ENCODE data around the gene CH25H.

CH25H gene

DNA sequence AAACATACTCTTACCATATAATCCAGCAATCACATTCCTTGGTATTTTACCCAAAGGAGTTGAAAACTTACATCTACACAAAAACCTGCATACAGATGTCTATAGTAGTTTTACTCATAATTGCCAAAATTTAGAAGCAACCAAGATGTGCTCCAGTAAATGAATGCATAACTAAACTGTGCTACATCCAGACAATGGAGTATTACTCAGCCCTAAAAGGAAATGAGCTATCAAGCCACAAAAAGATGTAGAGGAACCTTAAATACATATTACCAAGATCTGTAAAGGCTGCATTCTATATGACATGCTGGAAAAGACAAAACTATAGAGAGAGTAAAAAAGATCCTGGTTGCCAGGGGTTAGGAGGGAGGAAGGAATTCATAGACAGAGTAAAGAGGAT, 21.8 kb upstream of the CH25H start:
- no peak for DNase-seq (ENCODE audit: low read depth)

GRCh38 chr10:89228146-89228545, 21.0 kb upstream of the CH25H start:
- no peak for DNase-seq (ENCODE audit: low read depth)

- no peak for DNase-seq (ENCODE audit: low read depth)
Observed at GRCh38 chr10:89226891-89227290, 19.8 kb upstream of the CH25H start.

- DNase-seq (ENCODE audit: low read depth) = no peak
Observed at GRCh38 chr10:89224739-89225443, 17.8 kb upstream of the CH25H start.

GRCh38 chr10:89221919-89222318, 14.8 kb upstream of the CH25H start:
- no peak for DNase-seq (ENCODE audit: low read depth)

DNA sequence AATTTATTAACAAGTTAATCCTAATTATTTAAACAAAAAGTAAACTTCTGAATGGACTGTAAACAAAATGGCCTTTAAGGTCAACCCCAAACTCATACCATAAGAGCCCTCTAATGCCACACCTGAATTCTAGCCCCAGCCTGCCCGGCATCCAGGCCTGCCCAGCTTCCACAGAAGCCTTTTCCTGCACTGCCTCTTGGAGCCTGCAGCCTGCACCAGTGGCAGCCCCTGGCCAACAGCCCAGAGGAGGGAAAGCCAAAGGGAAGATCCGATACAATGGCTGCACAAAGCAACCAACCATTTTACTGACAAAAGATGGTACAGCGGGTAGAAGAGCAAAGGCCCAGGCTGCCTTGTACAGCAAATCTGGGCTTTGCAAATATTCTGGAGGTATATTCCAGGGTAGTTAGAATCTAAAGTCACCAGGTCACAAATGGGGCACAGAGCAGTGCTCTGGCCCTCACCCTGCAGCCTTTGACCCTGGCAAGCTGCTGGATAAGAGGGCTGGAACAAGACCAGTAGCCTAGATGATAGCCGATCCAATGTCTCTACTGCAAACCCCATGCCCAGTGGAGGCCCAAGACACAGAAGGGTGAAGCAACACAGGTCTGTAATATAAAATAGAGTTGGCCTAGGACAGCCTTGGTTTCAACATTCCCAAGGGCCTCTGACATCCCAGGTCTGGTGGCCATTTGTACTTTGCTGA, 12.5 kb upstream of the CH25H start:
- no peak for DNase-seq (ENCODE audit: low read depth)

DNA sequence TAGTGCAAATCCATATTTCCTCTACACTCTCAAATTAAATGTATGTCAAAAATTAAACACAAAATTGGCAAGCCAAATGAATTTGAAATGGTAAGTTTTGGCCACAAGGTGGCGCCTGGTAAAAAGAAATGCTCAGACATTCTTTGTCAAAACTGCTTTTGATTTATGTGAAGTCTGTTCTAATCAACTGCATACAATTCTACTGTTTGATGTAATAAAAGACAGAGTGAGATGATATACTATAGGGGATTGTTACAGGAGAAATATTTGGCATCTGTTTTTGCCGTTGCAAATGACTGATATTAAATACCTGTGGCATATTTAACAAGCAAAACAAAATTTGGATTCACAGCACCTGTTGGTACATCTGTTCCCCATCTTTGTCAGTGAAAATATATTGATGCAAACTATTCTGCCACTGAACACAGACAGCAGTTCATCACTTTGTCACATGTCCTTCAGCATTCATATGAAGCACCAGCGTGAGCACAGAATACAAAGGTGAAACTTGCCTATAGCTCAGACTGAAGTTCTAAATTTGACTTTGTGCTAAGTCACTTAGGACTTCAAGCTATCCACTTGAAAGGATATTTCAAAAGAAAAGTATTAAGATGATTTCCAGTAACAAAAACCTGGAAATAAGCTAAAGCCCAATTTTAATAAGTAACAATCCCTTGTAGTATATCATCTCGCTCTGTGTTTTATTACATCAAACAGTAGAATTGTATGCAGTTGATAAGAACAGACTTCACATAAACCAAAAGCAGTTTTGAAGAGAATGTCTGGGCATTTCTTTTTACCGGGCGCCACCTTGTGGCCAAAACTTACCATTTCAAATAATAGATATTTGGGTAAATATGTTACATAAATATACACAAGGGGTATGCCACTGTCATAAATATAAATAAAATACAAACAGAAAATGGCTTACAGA, 10.2 kb upstream of the CH25H start:
- peak; percentile 22 for DNase-seq (ENCODE audit: low read depth)

GRCh38 chr10:89216056-89216455, 8.9 kb upstream of the CH25H start:
- no peak for DNase-seq (ENCODE audit: low read depth)

GRCh38 chr10:89215511-89215910, 8.4 kb upstream of the CH25H start:
- no peak for DNase-seq (ENCODE audit: low read depth)

DNA sequence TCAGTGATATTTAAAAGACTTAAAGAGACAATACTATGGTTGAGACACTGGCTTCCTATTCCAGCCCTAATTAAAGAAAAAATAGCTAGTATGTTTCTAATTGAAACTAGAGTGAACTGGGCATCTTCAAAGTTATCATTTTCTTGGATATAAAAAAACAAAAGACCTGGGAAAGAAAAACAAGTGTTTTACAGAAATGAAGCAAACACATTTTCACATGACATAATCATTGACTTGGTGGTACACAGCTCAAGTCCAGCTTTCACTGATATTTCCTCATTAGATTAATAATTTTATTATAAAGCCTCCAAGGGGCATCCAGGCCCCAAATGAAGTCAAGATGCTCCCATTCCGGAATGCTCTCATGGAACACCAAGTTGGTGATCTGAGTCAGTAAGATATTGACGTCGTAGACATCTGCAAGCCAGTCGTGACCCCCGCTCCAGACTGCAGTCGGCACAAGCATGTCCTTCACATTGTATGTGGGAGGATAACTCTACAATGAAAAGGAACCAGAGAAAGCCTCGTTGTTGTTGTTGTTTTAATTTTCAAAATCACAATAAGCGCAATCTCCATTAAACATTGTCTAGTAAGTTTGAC, 7.5 kb upstream of the CH25H start:
- no peak for DNase-seq (ENCODE audit: low read depth)

DNA sequence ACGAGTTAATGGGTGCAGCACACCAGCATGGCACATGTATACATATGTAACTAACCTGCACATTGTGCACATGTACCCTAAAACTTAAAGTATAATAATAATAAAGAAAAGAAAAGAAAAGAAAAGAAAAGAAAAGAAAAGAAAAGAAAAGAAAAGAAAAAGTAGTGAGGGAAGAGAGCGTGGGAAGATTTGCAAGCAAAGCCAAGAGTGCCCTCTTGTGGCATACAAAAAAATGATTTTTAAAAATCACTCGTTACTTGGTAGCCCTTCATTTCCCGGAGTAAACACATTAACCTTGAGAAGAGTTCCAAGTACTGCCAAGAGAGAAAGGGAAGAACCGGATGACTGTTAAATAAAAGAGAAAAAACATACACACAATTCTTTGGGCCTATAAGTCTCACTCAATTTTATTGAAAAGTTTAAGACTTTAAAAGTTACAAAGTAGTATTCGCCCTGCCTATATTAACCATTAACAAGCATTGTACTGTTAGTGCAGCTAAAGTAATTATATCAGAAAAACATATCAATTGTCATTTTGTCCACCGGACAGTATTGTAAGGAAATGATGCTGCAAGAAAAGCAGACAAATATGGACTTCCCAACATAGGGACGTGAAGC, 6.2 kb upstream of the CH25H start:
- DNase-seq (ENCODE audit: low read depth) = no peak

DNA sequence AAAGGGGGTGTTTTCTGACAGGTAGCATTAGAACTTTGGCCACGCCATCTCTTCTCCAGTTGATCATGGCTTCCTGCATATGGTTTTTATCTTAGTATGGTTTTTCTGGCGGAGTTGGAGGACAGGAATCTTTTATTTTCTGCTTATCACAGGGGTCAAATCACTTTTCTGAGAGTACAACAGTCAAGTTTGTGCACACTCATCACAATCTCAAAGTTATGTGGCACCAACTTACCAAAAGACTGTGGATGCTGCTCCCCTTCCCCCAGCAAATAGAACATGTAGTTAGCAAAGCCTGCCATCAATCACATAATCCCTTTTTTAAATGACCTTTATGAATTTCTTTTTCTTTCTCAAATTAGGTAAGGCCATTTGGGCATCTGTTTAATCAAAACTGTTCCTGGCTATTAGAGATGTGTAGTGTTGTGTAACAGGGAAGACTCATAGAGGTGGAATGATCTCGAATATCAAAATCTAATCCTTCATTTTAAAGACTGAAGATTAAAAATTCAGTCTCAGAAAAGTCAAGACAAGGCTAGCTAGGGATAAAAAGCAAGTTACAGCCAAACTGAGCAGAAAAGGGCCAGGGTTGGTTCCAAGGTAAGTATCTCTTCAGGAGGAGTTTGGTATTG, 3.8 kb upstream of the CH25H start:
- no peak for DNase-seq (ENCODE audit: low read depth)

DNA sequence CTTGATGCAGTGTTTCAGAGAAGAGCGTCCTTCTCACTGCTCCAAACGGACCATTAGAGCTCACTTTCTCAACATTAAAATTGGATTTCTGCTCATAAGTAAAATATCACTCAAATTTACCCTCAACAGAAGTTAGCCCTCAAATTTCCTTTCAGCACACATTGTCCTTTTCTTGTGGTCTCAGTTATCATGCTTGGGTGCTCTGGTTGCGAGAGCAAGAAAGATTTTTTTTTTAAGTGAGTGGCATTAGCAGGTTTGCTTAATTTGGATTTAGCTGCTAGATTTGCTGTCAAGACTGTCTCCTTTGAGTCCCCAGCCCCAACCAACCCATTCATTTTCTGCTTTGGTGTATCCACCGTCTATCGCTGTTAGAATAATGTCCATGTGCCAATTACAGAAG, 2.6 kb upstream of the CH25H start:
- DNase-seq (ENCODE audit: low read depth) = no peak

DNA sequence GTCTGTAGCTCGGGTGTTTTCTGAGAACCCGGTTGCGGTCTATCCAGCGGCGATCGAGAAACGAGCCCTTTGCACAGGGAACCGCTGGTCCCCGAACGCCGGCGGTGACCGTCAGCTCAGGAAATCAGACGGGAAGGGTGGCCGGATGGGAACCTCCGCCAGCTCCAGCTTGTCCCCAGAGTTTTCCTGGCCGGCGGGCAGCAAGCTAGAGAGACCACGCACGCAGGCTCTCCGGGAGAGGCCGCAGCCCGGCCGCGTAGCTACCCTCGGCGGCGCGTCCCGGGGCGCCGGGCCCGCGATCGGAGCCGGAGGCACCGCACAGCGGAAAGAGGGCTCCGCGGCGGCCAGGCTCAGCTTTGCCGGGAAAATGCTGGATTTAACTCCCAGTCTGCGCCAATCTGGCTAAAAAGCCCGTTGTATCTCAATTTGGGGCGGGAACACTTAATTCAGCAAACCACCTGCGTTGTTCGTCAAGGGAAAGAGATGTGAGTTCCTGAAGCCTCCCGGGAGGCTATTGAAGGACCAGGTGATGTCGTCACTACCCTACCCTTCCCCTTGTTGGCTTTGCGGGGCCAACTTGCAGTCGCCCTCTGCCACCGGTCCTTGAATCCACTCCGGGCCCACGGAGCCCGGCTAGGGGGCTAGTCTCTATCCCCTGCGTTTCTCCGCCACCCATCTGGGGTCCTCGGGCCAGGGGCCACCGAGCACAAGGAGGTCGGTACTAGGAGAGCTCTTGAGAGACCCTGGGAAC, 859 bp upstream of the CH25H start:
- DNase-seq (ENCODE audit: low read depth) = no peak

GRCh38 chr10:89206402-89207180, 526 bp downstream of the CH25H start:
- no peak for DNase-seq (ENCODE audit: low read depth)

DNA sequence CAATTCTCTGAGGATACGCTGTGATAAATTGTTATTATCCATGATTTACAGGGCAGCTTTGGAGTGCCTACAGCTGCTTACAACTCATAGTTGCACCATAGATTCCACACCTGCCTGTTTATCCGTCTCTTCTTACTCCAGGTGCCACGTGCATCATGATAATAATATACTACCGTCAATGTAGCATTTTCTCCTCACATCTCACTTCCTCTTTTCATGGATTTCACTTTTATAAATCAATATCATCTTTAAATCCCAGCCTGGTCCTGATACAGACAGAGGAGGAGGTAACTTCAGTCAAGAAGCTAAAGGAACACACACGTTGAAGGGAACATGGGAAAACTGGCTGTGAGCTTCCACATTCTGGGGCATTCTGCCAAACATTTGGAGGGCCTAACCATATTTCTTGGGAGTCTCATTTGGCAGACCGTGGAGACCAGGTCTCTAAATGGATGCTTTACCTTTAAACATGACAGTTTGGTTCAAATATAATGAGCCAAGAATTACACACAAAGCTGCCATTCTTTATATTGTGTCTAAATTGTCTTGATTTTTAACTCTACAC, 2.4 kb downstream of the CH25H start:
- no peak for DNase-seq (ENCODE audit: low read depth)

DNA sequence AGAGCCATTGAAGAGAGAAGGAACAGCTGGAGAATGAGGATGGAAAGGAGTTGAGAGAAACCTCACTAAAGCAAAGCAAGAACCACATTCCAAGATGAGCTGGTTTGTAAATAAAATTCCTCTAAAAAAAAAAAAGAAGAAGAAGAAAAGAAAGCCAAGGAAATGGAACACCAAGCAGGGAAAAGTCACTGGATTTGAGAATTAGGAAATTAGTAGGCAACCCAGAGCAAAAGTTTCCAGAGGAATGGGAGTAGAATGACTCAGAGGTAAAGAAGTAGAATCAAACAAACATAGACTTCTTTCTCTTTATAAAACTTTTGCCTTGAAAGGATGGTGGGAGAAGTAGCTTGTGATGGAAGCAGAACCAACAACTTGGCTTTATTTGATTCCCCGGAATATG, 3.9 kb downstream of the CH25H start:
- DNase-seq (ENCODE audit: low read depth) = no peak

- DNase-seq (ENCODE audit: low read depth) = no peak
Observed at GRCh38 chr10:89202033-89202425, 5.1 kb downstream of the CH25H start.

- DNase-seq (ENCODE audit: low read depth) = no peak
Observed at GRCh38 chr10:89201345-89202032, 5.6 kb downstream of the CH25H start.
